Femur (tissue), 1 donor: ENCODE data around the gene GNMT.
"Not testable (repeated sequence)": the region's sequence is repeated elsewhere in the genome, so short reads cannot be mapped to it uniquely, and the experiment has no call there.

Experiments
- DNase-seq: peaks from one replicate; pipeline ENCODE4 v3.0.0-alpha.2; 2017

The GNMT gene

GRCh38 chr6:42942444-42942843, 18.1 kb upstream of the GNMT start:
- DNase-seq = no peak

- no peak for DNase-seq
Observed at GRCh38 chr6:42947950-42948349, 12.6 kb upstream of the GNMT start.

- DNase-seq = no peak
Observed at GRCh38 chr6:42952389-42952788, 8.2 kb upstream of the GNMT start.

- not testable (repeated sequence) for DNase-seq
Observed at GRCh38 chr6:42954405-42954804, 6.1 kb upstream of the GNMT start.

GRCh38 chr6:42958125-42958524, 2.4 kb upstream of the GNMT start:
- DNase-seq = no peak

- no peak for DNase-seq
Observed at GRCh38 chr6:42959917-42960242, 674 bp upstream of the GNMT start.

GRCh38 chr6:42961020-42961470, 491 bp downstream of the GNMT start:
- no peak for DNase-seq

GRCh38 chr6:42962096-42962495, 1.5 kb downstream of the GNMT start:
- DNase-seq = no peak

- DNase-seq = no peak
Observed at GRCh38 chr6:42962502-42963178, 2.1 kb downstream of the GNMT start.

GRCh38 chr6:42963179-42963854, 2.8 kb downstream of the GNMT start:
- no peak for DNase-seq

GRCh38 chr6:42963855-42964605, 3.5 kb downstream of the GNMT start:
- DNase-seq = no peak

GRCh38 chr6:42966571-42966970, 6.0 kb downstream of the GNMT start:
- DNase-seq = no peak

GRCh38 chr6:42967228-42967627, 6.7 kb downstream of the GNMT start:
- DNase-seq = no peak

GRCh38 chr6:42968126-42968701, 7.7 kb downstream of the GNMT start:
- DNase-seq = no peak

- no peak for DNase-seq
Observed at GRCh38 chr6:42968783-42969182, 8.2 kb downstream of the GNMT start.

- no peak for DNase-seq
Observed at GRCh38 chr6:42969431-42969830, 8.9 kb downstream of the GNMT start.

GRCh38 chr6:42969934-42970333, 9.4 kb downstream of the GNMT start:
- no peak for DNase-seq

- no peak for DNase-seq
Observed at GRCh38 chr6:42970871-42971612, 10.5 kb downstream of the GNMT start.

- no peak for DNase-seq
Observed at GRCh38 chr6:42971746-42972327, 11.3 kb downstream of the GNMT start.

- DNase-seq = no peak
Observed at GRCh38 chr6:42973926-42974325, 13.4 kb downstream of the GNMT start.

GRCh38 chr6:42974919-42975505, 14.5 kb downstream of the GNMT start:
- DNase-seq = no peak

- DNase-seq = peak; percentile 44
Observed at GRCh38 chr6:42978487-42978838, 17.9 kb downstream of the GNMT start.
